ENCODE data around the gene ELL.

ELL gene

GRCh38 chr19:18504886-18505610, 16.8 kb downstream of the ELL start:
- DNase-seq (ENCODE audit: low read depth), result no peak

- DNase-seq (ENCODE audit: low read depth), result no peak
These were observed 17.6 kb downstream of the ELL start for GRCh38 chr19:18503971-18504885.

- no peak for DNase-seq (ENCODE audit: low read depth)
These were observed 18.4 kb downstream of the ELL start for GRCh38 chr19:18503337-18503970.

DNA sequence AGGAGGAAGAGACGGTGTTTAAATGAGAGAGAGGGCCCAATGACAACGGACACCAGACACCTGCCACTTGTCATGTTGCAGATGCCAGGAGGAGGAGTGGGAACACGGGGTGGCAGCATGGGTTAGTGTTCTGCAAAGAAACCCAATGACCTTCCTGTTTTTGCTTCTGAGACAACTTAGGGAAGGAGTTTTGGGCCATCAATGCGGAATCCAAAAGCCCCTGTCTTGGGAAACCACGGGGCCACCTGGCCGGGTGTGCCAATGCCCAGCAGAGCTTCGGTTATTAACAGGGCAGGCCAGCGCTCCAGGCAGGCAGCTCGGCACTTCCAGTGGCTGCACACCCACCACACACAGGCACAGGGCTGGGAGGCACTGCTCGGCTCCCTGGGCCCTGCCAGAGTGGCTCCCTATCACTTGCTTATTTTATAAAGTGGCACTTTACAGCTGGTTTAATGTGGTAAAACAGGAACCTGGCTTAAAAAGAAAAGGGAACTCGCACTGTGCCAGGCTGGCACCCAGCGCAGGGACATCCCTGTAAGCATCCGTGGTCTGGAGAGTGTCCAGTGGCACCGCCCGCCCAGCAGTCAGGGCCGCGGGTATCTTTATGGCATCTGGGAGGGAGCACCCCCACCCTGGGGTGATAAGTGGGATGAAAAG, 19.1 kb downstream of the ELL start:
- DNase-seq (ENCODE audit: low read depth), result no peak

DNA sequence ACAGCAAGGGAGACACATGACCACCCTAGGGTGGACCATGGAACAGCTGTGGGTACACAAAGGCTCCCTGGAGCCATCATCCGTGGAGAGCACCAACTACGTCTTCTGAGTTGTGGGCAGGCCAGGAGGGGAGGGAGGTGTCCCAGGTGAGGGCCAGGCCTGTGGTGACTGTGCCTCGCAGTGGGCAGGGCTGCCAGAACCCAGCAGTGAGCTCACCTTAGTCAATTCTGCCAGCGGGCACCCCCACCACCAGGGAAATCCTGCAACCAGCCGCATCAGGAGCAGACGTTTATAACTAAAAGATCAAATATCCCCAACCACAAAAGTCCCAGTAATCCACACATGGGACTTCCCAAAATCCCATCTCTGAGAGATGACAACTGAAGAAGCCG, 19.6 kb downstream of the ELL start:
- DNase-seq (ENCODE audit: low read depth), result no peak

GRCh38 chr19:18501832-18502231, 20.0 kb downstream of the ELL start:
- no peak for DNase-seq (ENCODE audit: low read depth)

DNA sequence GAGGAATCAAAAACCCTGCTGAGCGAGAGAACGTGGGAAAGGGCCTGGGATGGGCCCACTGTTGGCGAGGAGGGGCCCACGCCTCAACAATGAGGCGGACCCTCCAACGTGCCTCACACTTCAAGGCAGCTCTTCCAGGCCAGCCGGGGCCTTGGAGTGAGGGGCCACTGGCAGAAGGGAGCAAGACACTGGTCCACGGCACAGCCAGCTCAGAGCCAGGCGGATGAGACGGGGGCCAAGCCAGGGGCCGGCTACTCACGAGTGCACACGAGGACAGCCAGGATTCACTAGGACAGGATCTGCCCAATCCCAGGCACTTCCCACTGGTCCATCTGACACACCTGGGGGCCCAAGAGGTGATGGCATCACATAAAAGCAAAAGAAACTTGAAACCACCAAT, 20.5 kb downstream of the ELL start:
- no peak for DNase-seq (ENCODE audit: low read depth)

DNA sequence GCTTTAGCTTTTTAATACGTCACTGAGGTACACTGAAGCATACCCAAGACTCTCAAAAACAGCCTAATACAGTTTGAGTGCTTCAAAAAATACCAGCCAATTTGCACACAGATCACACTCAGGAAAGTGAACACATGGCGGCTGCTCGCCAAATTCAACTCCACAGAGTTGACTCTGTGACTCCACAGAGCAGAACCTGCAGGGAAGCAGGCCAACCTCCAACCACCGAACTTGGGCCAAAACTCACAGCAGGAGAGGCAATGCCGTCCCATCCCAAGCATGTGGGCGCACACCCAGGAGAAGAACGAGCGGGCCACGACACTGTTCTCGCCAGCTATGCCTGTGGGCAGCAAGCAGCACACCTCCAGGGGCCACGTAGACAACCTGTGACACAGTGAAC, 21.1 kb downstream of the ELL start:
- no peak for DNase-seq (ENCODE audit: low read depth)

DNA sequence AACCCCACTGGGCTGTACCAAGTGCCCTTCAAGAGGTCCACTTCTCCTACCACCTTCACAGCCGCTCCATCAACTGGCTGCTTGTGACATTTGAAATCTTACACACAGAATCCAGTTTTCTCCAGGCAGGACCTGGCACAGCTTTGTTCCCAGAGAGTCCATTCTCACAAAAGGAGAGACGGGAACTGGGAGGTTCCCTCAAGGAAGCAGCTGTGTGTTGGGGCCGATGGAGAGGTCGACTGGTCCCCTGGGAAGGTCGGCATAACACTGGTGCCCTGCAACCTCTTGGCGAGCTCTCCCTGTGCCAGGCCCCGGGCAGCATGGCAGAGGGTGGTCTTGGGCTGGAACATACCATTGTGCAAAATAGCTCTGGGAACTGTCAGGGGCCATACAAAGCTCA, 21.5 kb downstream of the ELL start:
- no peak for DNase-seq (ENCODE audit: low read depth)

DNA sequence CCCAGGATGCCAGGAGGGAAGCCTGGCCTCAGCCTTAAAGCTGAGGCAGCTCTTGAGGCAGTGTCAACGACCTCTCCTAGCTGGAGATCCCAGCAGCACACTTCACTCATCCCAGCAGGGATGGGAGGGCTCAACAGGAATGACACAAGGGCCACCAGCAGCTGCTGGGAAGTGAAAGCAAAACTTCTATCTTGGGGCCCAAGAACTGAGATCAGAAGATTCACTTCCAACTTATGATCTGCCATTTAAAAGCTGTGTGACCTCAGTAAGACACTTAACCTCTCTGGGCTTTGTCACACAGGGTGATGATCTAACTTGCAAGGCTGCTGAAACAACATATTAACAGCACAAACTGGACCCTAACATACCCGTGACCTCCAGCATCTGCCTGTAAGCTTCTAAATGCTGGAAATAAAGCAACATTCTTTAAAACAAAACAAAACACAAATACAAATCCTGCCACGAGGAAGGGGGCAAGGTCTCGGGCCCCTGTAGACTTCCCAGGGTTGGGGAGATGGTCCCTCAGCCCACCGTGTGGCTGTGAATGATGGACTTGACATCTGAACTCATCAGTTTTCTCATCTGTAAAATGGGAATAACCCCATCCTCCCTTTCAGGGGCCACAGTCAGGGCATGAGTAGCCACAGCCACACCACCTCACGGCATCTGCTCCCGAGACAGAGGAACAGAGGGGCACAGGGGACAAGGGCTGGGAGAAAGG, 22.7 kb downstream of the ELL start:
- no peak for DNase-seq (ENCODE audit: low read depth)

GRCh38 chr19:18496980-18497256, 25.0 kb downstream of the ELL start:
- DNase-seq (ENCODE audit: low read depth), result no peak

- peak; percentile 52 for DNase-seq (ENCODE audit: low read depth)
These were observed 25.5 kb downstream of the ELL start for GRCh38 chr19:18496167-18496979.

- no peak for DNase-seq (ENCODE audit: low read depth)
These were observed 26.5 kb downstream of the ELL start for GRCh38 chr19:18495204-18495911.

GRCh38 chr19:18494267-18494607, 27.6 kb downstream of the ELL start:
- DNase-seq (ENCODE audit: low read depth), result no peak

GRCh38 chr19:18493440-18494266, 28.2 kb downstream of the ELL start:
- DNase-seq (ENCODE audit: low read depth), result no peak

DNA sequence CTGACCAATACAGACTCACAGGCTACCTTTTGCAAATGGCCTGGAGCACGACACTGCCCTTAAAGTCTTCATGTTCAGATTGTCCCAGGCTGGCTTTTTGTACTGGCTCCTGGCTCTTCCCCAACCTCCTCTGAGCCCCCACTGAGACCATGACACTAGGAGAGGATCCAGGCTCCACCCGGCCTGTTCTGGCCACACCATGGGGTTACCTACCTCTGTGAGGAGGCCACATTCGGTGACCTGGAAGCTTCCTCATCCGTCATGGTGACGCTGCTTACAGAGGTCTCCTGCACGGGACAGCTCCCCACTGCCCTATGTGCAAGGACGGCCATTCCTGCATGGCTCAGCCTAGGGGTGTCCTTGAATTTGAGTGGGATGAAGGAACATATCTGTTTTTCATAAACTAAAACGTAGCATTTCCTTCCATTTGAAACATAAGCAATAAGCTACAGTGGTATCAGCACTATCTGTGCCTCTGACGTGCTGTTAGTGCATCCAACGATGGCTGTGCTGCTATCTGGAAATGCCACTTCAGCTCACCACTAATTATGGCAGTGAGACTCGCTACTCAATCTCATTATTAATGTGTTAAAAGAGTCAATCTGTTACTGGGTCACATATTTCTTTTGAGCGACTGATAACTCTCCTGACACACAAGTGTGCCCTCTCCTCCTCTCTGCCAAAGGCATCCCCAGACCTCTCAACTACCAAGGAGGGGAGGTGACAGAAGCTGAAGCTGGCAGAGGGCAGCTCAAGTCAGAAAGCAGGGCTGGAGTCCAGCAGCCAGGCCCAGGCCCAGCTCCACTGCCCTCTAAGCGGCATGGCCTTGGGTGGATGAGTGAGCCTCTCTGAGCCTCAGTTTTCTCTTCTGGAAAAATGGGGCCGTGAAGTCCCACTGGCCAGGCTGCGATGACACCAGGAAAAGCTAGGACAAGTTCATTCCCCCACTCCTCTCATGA, 29.6 kb downstream of the ELL start:
- no peak for DNase-seq (ENCODE audit: low read depth)

DNA sequence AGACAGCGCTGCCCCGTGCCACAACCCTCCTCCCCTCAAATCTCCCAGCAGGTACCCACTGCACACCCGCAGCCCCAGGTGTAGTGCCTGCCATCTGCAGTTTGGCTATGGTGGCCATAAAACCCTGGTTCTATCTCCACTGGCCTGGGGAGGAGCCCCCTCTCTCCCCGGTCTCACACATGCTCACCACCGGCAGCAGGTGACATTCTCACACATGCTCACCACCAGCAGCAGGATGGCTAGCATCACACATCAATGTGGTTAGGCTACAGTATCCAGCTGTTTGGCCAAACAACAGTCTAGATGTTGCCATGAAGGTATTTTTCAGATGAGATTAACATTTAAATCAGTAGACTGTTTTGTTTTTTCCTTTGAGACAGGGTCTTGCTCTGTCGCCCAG, 31.1 kb downstream of the ELL start:
- DNase-seq (ENCODE audit: low read depth), result no peak

- no peak for DNase-seq (ENCODE audit: low read depth)
These were observed 32.2 kb downstream of the ELL start for GRCh38 chr19:18489627-18490184.

Measured in activated T-cell treated with anti-CD3 and anti-CD28 coated beads for 48 hours (primary cell).